ENCODE results near the gene TRMO.

TRMO gene

GRCh38 chr9:97860451-97861147, 61.7 kb downstream of the TRMO start:
- no peaks in the 10 kb centered on the region for H3K36me3 ChIP-seq (ENCODE audit: control insufficient read depth, insufficient read depth, low read length)
- no CpG with 5 or more reads among the region's 10 CpGs for WGBS (ENCODE audit: insufficient coverage, insufficient read length)
- peaks cover 3% of the 10 kb centered on the region; the same call in 1 of the 2 replicates for H3K4me1 ChIP-seq (ENCODE audit: control insufficient read depth, insufficient read depth, low read length)
- peaks cover 56% of the 10 kb centered on the region for H3K27me3 ChIP-seq (ENCODE audit: control insufficient read depth, insufficient read depth, low read length)
- no peak overlapping the region for H3K4me3 ChIP-seq (ENCODE audit: low read length)
- H3K27ac ChIP-seq (ENCODE audit: low read length) = no peak overlapping the region
- no peaks in the 10 kb centered on the region for H3K9me3 ChIP-seq (ENCODE audit: control insufficient read depth, insufficient read depth, low read length)
- DNase-seq (ENCODE audit: low read depth, low spot score) = no peak

GRCh38 chr9:97859346-97859745, 63.0 kb downstream of the TRMO start:
- Histone ChIP-seq H3K4me3 (ENCODE audit: low read length) (no peak overlapping the region), H3K36me3 (ENCODE audit: control insufficient read depth, insufficient read depth, low read length) (no peaks in the 10 kb centered on the region), H3K27me3 (ENCODE audit: control insufficient read depth, insufficient read depth, low read length) (peaks cover 69% of the 10 kb centered on the region), H3K27ac (ENCODE audit: low read length) (no peak overlapping the region), H3K9me3 (ENCODE audit: control insufficient read depth, insufficient read depth, low read length) (no peaks in the 10 kb centered on the region), H3K4me1 (ENCODE audit: control insufficient read depth, insufficient read depth, low read length) (peaks cover 7% of the 10 kb centered on the region)
- no CpG with 5 or more reads among the region's 2 CpGs for WGBS (ENCODE audit: insufficient coverage, insufficient read length)
- no peak for DNase-seq (ENCODE audit: low read depth, low spot score)

- peaks cover 71% of the 10 kb centered on the region for H3K27me3 ChIP-seq (ENCODE audit: control insufficient read depth, insufficient read depth, low read length)
- no peaks in the 10 kb centered on the region for H3K36me3 ChIP-seq (ENCODE audit: control insufficient read depth, insufficient read depth, low read length)
- H3K9me3 ChIP-seq (ENCODE audit: control insufficient read depth, insufficient read depth, low read length) = no peaks in the 10 kb centered on the region
- no peak for DNase-seq (ENCODE audit: low read depth, low spot score)
- no CpG with 5 or more reads among the region's 1 CpG for WGBS (ENCODE audit: insufficient coverage, insufficient read length)
- no peak overlapping the region for H3K27ac ChIP-seq (ENCODE audit: low read length)
- H3K4me3 ChIP-seq (ENCODE audit: low read length) = no peak overlapping the region
- peaks cover 8% of the 10 kb centered on the region for H3K4me1 ChIP-seq (ENCODE audit: control insufficient read depth, insufficient read depth, low read length)
Observed at GRCh38 chr9:97858826-97859225, 63.5 kb downstream of the TRMO start.

GRCh38 chr9:97858393-97858713, 63.9 kb downstream of the TRMO start:
- no peak for DNase-seq (ENCODE audit: low read depth, low spot score)
- peaks cover 8% of the 10 kb centered on the region for H3K4me1 ChIP-seq (ENCODE audit: control insufficient read depth, insufficient read depth, low read length)
- peaks cover 75% of the 10 kb centered on the region for H3K27me3 ChIP-seq (ENCODE audit: control insufficient read depth, insufficient read depth, low read length)
- H3K4me3 ChIP-seq (ENCODE audit: low read length) = no peak overlapping the region
- WGBS (ENCODE audit: insufficient coverage, insufficient read length) = no CpG with 5 or more reads among the region's 6 CpGs
- H3K9me3 ChIP-seq (ENCODE audit: control insufficient read depth, insufficient read depth, low read length) = no peaks in the 10 kb centered on the region
- no peak overlapping the region for H3K27ac ChIP-seq (ENCODE audit: low read length)
- H3K36me3 ChIP-seq (ENCODE audit: control insufficient read depth, insufficient read depth, low read length) = no peaks in the 10 kb centered on the region

- Histone ChIP-seq H3K4me1 (ENCODE audit: control insufficient read depth, insufficient read depth, low read length) (peaks cover 8% of the 10 kb centered on the region), H3K4me3 (ENCODE audit: low read length) (no peak overlapping the region), H3K27me3 (ENCODE audit: control insufficient read depth, insufficient read depth, low read length) (peaks cover 78% of the 10 kb centered on the region), H3K27ac (ENCODE audit: low read length) (no peak overlapping the region), H3K9me3 (ENCODE audit: control insufficient read depth, insufficient read depth, low read length) (no peaks in the 10 kb centered on the region), H3K36me3 (ENCODE audit: control insufficient read depth, insufficient read depth, low read length) (no peaks in the 10 kb centered on the region)
- WGBS (ENCODE audit: insufficient coverage, insufficient read length) = no CpG with 5 or more reads among the region's 54 CpGs
- no peak for DNase-seq (ENCODE audit: low read depth, low spot score)
Observed at GRCh38 chr9:97857606-97858392, 64.5 kb downstream of the TRMO start.

GRCh38 chr9:97856857-97857605, 65.3 kb downstream of the TRMO start:
- Histone ChIP-seq H3K27me3 (ENCODE audit: control insufficient read depth, insufficient read depth, low read length) (peaks cover 86% of the 10 kb centered on the region), H3K4me3 (ENCODE audit: low read length) (no peak overlapping the region), H3K36me3 (ENCODE audit: control insufficient read depth, insufficient read depth, low read length) (no peaks in the 10 kb centered on the region), H3K4me1 (ENCODE audit: control insufficient read depth, insufficient read depth, low read length) (peaks cover 8% of the 10 kb centered on the region), H3K27ac (ENCODE audit: low read length) (no peak overlapping the region), H3K9me3 (ENCODE audit: control insufficient read depth, insufficient read depth, low read length) (no peaks in the 10 kb centered on the region)
- DNase-seq (ENCODE audit: low read depth, low spot score) = no peak
- WGBS (ENCODE audit: insufficient coverage, insufficient read length) = no CpG with 5 or more reads among the region's 15 CpGs

- Histone ChIP-seq H3K9me3 (ENCODE audit: control insufficient read depth, insufficient read depth, low read length) (no peaks in the 10 kb centered on the region), H3K4me3 (ENCODE audit: low read length) (no peak overlapping the region), H3K27ac (ENCODE audit: low read length) (no peak overlapping the region), H3K4me1 (ENCODE audit: control insufficient read depth, insufficient read depth, low read length) (peaks cover 8% of the 10 kb centered on the region), H3K36me3 (ENCODE audit: control insufficient read depth, insufficient read depth, low read length) (no peaks in the 10 kb centered on the region), H3K27me3 (ENCODE audit: control insufficient read depth, insufficient read depth, low read length) (peaks cover 91% of the 10 kb centered on the region)
- WGBS (ENCODE audit: insufficient coverage, insufficient read length) = no CpG with 5 or more reads among the region's 5 CpGs
- no peak for DNase-seq (ENCODE audit: low read depth, low spot score)
Observed at GRCh38 chr9:97855899-97856298, 66.4 kb downstream of the TRMO start.

GRCh38 chr9:97855486-97855875, 66.8 kb downstream of the TRMO start:
- no peak overlapping the region for H3K27ac ChIP-seq (ENCODE audit: low read length)
- DNase-seq (ENCODE audit: low read depth, low spot score) = no peak
- peaks cover 8% of the 10 kb centered on the region for H3K4me1 ChIP-seq (ENCODE audit: control insufficient read depth, insufficient read depth, low read length)
- H3K36me3 ChIP-seq (ENCODE audit: control insufficient read depth, insufficient read depth, low read length) = no peaks in the 10 kb centered on the region
- H3K4me3 ChIP-seq (ENCODE audit: low read length) = no peak overlapping the region
- no CpG with 5 or more reads among the region's 8 CpGs for WGBS (ENCODE audit: insufficient coverage, insufficient read length)
- no peaks in the 10 kb centered on the region for H3K9me3 ChIP-seq (ENCODE audit: control insufficient read depth, insufficient read depth, low read length)
- peaks cover 91% of the 10 kb centered on the region for H3K27me3 ChIP-seq (ENCODE audit: control insufficient read depth, insufficient read depth, low read length)

GRCh38 chr9:97854696-97855485, 67.4 kb downstream of the TRMO start:
- H3K36me3 ChIP-seq (ENCODE audit: control insufficient read depth, insufficient read depth, low read length) = no peaks in the 10 kb centered on the region
- H3K4me1 ChIP-seq (ENCODE audit: control insufficient read depth, insufficient read depth, low read length) = peaks cover 7% of the 10 kb centered on the region
- peaks cover 91% of the 10 kb centered on the region for H3K27me3 ChIP-seq (ENCODE audit: control insufficient read depth, insufficient read depth, low read length)
- peak overlapping the region; percentile 21; the same call in 1 of the 2 replicates for H3K4me3 ChIP-seq (ENCODE audit: low read length)
- no CpG with 5 or more reads among the region's 71 CpGs for WGBS (ENCODE audit: insufficient coverage, insufficient read length)
- H3K27ac ChIP-seq (ENCODE audit: low read length) = no peak overlapping the region
- no peaks in the 10 kb centered on the region for H3K9me3 ChIP-seq (ENCODE audit: control insufficient read depth, insufficient read depth, low read length)
- DNase-seq (ENCODE audit: low read depth, low spot score) = no peak
